GM12874 (cell line): Measurements from ENCODE around the gene TRIM63.

Experiments used
- CTCF ChIP-seq: IDR thresholded peaks from 2 replicates; pipeline ENCODE4 v1.5.1; 2011; ENCODE audit warnings: low read depth, mild to moderate bottlenecking, control low read depth, low read length, moderate library complexity; ENCODE audit not compliant: insufficient read depth

The TRIM63 gene

GRCh38 chr1:26016953-26017545 lies 50.4 kb downstream of the TRIM63 start:
- no peak for TF ChIP-seq CTCF

- TF ChIP-seq CTCF, result no peak
Measured at GRCh38 chr1:26016258-26016952, 51.0 kb downstream of the TRIM63 start.

GRCh38 chr1:26015358-26015757 lies 52.1 kb downstream of the TRIM63 start:
- no peak for TF ChIP-seq CTCF

GRCh38 chr1:26014179-26014578 lies 53.3 kb downstream of the TRIM63 start:
- TF ChIP-seq CTCF, result no peak

- TF ChIP-seq CTCF, result no peak
Measured at GRCh38 chr1:26012864-26013263, 54.6 kb downstream of the TRIM63 start.

- no peak for TF ChIP-seq CTCF
Measured at GRCh38 chr1:26010825-26011224, 56.6 kb downstream of the TRIM63 start.

GRCh38 chr1:26009796-26010447 lies 57.5 kb downstream of the TRIM63 start:
- TF ChIP-seq CTCF, result 0 out of 2 replicates have a peak, but pooled peaks have one; percentile 10
